HG03135 (cell line): ENCODE results near the gene ANKRD55.

Experiments used
- ATAC-seq: cut with Tn5 transposase; IDR thresholded peaks from one replicate; pipeline ENCODE4 v1.9.1; 2021; ENCODE audit warnings: mild to moderate bottlenecking, moderate library complexity; ENCODE audit not compliant: unreplicated experiment

Gene ANKRD55

GRCh38 chr5:56054666-56055065 lies 178.5 kb downstream of the ANKRD55 start:
- ATAC-seq = no peak

- no peak for ATAC-seq
Observed at GRCh38 chr5:56053363-56053762, 179.8 kb downstream of the ANKRD55 start.

GRCh38 chr5:56052735-56053134 lies 180.4 kb downstream of the ANKRD55 start:
- ATAC-seq = no peak

GRCh38 chr5:56050551-56051255 lies 182.4 kb downstream of the ANKRD55 start:
- no peak for ATAC-seq
